CD4-positive, alpha-beta memory T cell (primary cell): ENCODE results near the gene B3GALNT2. TPM values are rescaled to one million over a fixed set of nuclear protein-coding genes. Genes with fewer than 3 reads are reported as not detected.

ENCODE experiments used
- CTCF ChIA-PET: fragments of 350-600 bp; sonication (Branson Sonifier 250); formaldehyde crosslinking; loops from one replicate; lab custom pipeline; 2021; ENCODE audit warnings: inconsistent platforms; ENCODE audit not compliant: partially characterized antibody; lab: Charles Lee
- POLR2A ChIA-PET: fragments of 350-600 bp; sonication (Branson Sonifier 250); formaldehyde crosslinking; loops from one replicate; lab custom pipeline; 2021; ENCODE audit not compliant: partially characterized antibody; lab: Charles Lee
- DNase-seq, 5 donors: peaks; one replicate each; pipeline versions ENCODE4 v3.0.0 to v3.0.0-alpha.2; 2020 to 2022; ENCODE audit warnings: mixed read lengths in 1 of 5
- H3K27ac ChIP-seq: one replicate; pipeline ENCODE4 v1.7.0; 2013; ENCODE audit warnings: low read depth, low read length
- H3K27me3 ChIP-seq: 2 replicates; pipeline ENCODE4 v1.7.0; 2013; ENCODE audit warnings: mild to moderate bottlenecking, low read length, moderate library complexity; ENCODE audit not compliant: insufficient read depth
- H3K36me3 ChIP-seq: 2 replicates; pipeline ENCODE4 v1.7.0; 2013; ENCODE audit warnings: mild to moderate bottlenecking, low read length, moderate library complexity; ENCODE audit not compliant: insufficient read depth
- H3K4me1 ChIP-seq: 2 replicates; pipeline ENCODE4 v1.7.0; 2013; ENCODE audit warnings: mild to moderate bottlenecking, low read length, moderate library complexity; ENCODE audit not compliant: insufficient read depth
- H3K4me3 ChIP-seq, 2 donors: one replicate each; pipeline ENCODE4 v1.7.0; 2013; ENCODE audit warnings: low read length in 2 of 2, mild to moderate bottlenecking in 1 of 2
- H3K9me3 ChIP-seq, 2 donors: one replicate each; pipeline ENCODE4 v1.7.0; 2013; ENCODE audit warnings: low read length in 2 of 2, control low read depth in 1 of 2; ENCODE audit not compliant: control insufficient read depth in 1 of 2
- H3K27ac Mint-ChIP-seq, 7 donors: one replicate each; pipeline ENCODE4 v1.8.0; 2020 to 2021; ENCODE audit warnings: mixed read lengths in 7 of 7, mild to moderate bottlenecking in 6 of 7, inconsistent platforms in 3 of 7, moderate library complexity in 3 of 7
- H3K27me3 Mint-ChIP-seq, 2 donors: one replicate each; pipeline ENCODE4 v1.8.0; 2020 to 2021; ENCODE audit warnings: mixed read lengths in 2 of 2
- H3K36me3 Mint-ChIP-seq, 2 donors: one replicate each; pipeline ENCODE4 v1.8.0; 2020 to 2021; ENCODE audit warnings: mixed read lengths in 2 of 2, inconsistent platforms in 1 of 2, mild to moderate bottlenecking in 1 of 2
- H3K4me1 Mint-ChIP-seq, 4 donors: one replicate each; pipeline ENCODE4 v1.8.0; 2020 to 2021; ENCODE audit warnings: mixed read lengths in 4 of 4, mild to moderate bottlenecking in 1 of 4
- H3K4me3 Mint-ChIP-seq, 8 donors: one replicate each; pipeline ENCODE4 v1.8.0; 2020 to 2021; ENCODE audit warnings: mixed read lengths in 8 of 8, mild to moderate bottlenecking in 7 of 8, moderate library complexity in 6 of 8, inconsistent platforms in 3 of 8
- H3K9me3 Mint-ChIP-seq, 8 donors: one replicate each; pipeline ENCODE4 v1.8.0; 2020 to 2021; ENCODE audit warnings: mixed read lengths in 8 of 8, mild to moderate bottlenecking in 5 of 8, inconsistent platforms in 3 of 8, moderate library complexity in 1 of 8
- intact Hi-C: fragments of 100-400 bp; cut with micrococcal nuclease; formaldehyde crosslinking; loops from one replicate; pipeline ENCODE4 v1.15.1; 2023
- polyA plus RNA-seq, 2 donors: library from polyadenylated mRNA; unstranded; fragments of 300-500 nt; fragmentation: Illumina TruSeq; gene quantifications; one replicate each; pipeline ENCODE4 v1.2.3, GENCODE V29; 2021
- total RNA-seq, 2 experiments: library from RNA; stranded (reverse); gene quantifications; one replicate each; pipeline ENCODE4 v1.2.3, GENCODE V29; 2021

The B3GALNT2 gene
- total and polyA plus RNA-seq, 4 experiments from 2014 or later, result 6.3 to 12.1 (median 9.1) TPM

GRCh38 chr1:235513495-235514366 is 9.5 kb upstream of the B3GALNT2 start:
- Mint-ChIP-seq H3K36me3 (no peaks in the 10 kb centered on the region), H3K27me3 (peaks cover 4 to 6% of the 10 kb centered on the region in 2 donors), H3K27ac (peak overlapping the region in 1 of 7 donors; percentile 30), H3K9me3 (no peaks in the 10 kb centered on the region), H3K4me1 (peaks cover 0 to 1% (median 0%) of the 10 kb centered on the region in 4 donors), H3K4me3 (no peak overlapping the region)
- no peak overlapping the region for H3K27ac ChIP-seq
- H3K4me1 ChIP-seq, result no peaks in the 10 kb centered on the region
- no peak overlapping the region for H3K4me3 ChIP-seq
- no peaks in the 10 kb centered on the region for H3K36me3 ChIP-seq
- intact Hi-C loops, result loop anchor here (1.0 kb wide), 2 partner anchors 270 to 458 kb away; no protein-coding TSS in a partner anchor
- ChIA-PET POLR2A (interaction anchor here (1.0 to 1.4 kb wide), 2 partner anchors 9 to 270 kb away, joined by 4 to 5 read pairs; no protein-coding TSS in a partner anchor), CTCF (interaction anchor here (0.6 to 2.9 kb wide), 24 partner anchors 9 to 462 kb away, joined by 3 to 41 read pairs (median 4); partner anchors contain the start of gene B3GALNT2)
- H3K27me3 ChIP-seq, result no peaks in the 10 kb centered on the region
- H3K9me3 ChIP-seq, result no peaks in the 10 kb centered on the region
- peak; percentile 47 to 68 (median 63) for DNase-seq

- no peak overlapping the region for H3K27ac ChIP-seq
- no peaks in the 10 kb centered on the region for H3K9me3 ChIP-seq
- H3K36me3 ChIP-seq, result no peaks in the 10 kb centered on the region
- H3K4me1 Mint-ChIP-seq, result peaks cover 0 to 1% (median 0%) of the 10 kb centered on the region in 4 donors
- intact Hi-C loops, result no loop called here
- H3K27ac Mint-ChIP-seq, result peak overlapping the region in 1 of 7 donors; percentile 10
- CTCF ChIA-PET, result interaction anchor here (0.8 to 1.5 kb wide), 3 partner anchors 271 to 460 kb away, joined by 4 to 6 read pairs (median 5); no protein-coding TSS in a partner anchor
- H3K27me3 Mint-ChIP-seq, result peaks cover 4 to 6% of the 10 kb centered on the region in 2 donors
- no peaks in the 10 kb centered on the region for H3K27me3 ChIP-seq
- no peaks in the 10 kb centered on the region for H3K36me3 Mint-ChIP-seq
- no peaks in the 10 kb centered on the region for H3K4me1 ChIP-seq
- no peaks in the 10 kb centered on the region for H3K9me3 Mint-ChIP-seq
- POLR2A ChIA-PET, result no interaction called here
- H3K4me3 Mint-ChIP-seq, result no peak overlapping the region
- no peak overlapping the region for H3K4me3 ChIP-seq
- DNase-seq, result no peak
Measured at GRCh38 chr1:235511470-235512240, 7.4 kb upstream of the B3GALNT2 start.

- Histone ChIP-seq H3K4me3 (no peak overlapping the region), H3K4me1 (peaks cover 3% of the 10 kb centered on the region), H3K27ac (no peak overlapping the region), H3K36me3 (no peaks in the 10 kb centered on the region), H3K9me3 (no peaks in the 10 kb centered on the region), H3K27me3 (no peaks in the 10 kb centered on the region)
- Mint-ChIP-seq H3K27ac (no peak overlapping the region), H3K4me1 (peaks cover 0 to 6% (median 5%) of the 10 kb centered on the region in 4 donors), H3K36me3 (no peaks in the 10 kb centered on the region), H3K27me3 (peaks cover 4 to 6% of the 10 kb centered on the region in 2 donors), H3K4me3 (no peak overlapping the region), H3K9me3 (no peaks in the 10 kb centered on the region)
- CTCF ChIA-PET, result interaction anchor here (1.4 kb wide), 1 partner anchor 272 kb away, joined by 3 read pairs; no protein-coding TSS in a partner anchor
- intact Hi-C loops, result no loop called here
- DNase-seq, result no peak
- POLR2A ChIA-PET, result no interaction called here
Measured at GRCh38 chr1:235510823-235511222, 6.6 kb upstream of the B3GALNT2 start.

- Mint-ChIP-seq H3K27me3 (peaks cover 3% of the 10 kb centered on the region in 2 donors), H3K36me3 (peaks cover 0 to 14% of the 10 kb centered on the region in 2 donors), H3K27ac (no peak overlapping the region), H3K4me3 (no peak overlapping the region), H3K4me1 (peaks cover 9 to 27% (median 14%) of the 10 kb centered on the region in 4 donors), H3K9me3 (no peaks in the 10 kb centered on the region)
- ChIA-PET POLR2A (interaction anchor here (0.6 kb wide), 1 partner anchor 96 kb away, joined by 3 read pairs; no protein-coding TSS in a partner anchor), CTCF (no interaction called here)
- Histone ChIP-seq H3K36me3 (no peaks in the 10 kb centered on the region), H3K4me3 (no peak overlapping the region), H3K27ac (no peak overlapping the region), H3K9me3 (no peaks in the 10 kb centered on the region), H3K27me3 (no peaks in the 10 kb centered on the region), H3K4me1 (peaks cover 13% of the 10 kb centered on the region)
- DNase-seq, result no peak
- intact Hi-C loops, result no loop called here
Measured at GRCh38 chr1:235507623-235508022, 3.4 kb upstream of the B3GALNT2 start.

- Histone ChIP-seq H3K4me1 (peaks cover 20% of the 10 kb centered on the region), H3K27ac (peak overlapping the region; percentile 85), H3K36me3 (no peaks in the 10 kb centered on the region), H3K27me3 (no peaks in the 10 kb centered on the region), H3K4me3 (peak overlapping the region; percentile 74), H3K9me3 (no peaks in the 10 kb centered on the region)
- DNase-seq, result peak; percentile 97 to 99 (median 98)
- Mint-ChIP-seq H3K4me3 (peak overlapping the region; percentile 92 to 98 (median 96)), H3K36me3 (peaks cover 0 to 14% of the 10 kb centered on the region in 2 donors), H3K4me1 (peaks cover 12 to 32% (median 19%) of the 10 kb centered on the region in 4 donors), H3K27ac (peak overlapping the region; percentile 97 to 100 (median 98)), H3K27me3 (peaks cover 0 to 1% of the 10 kb centered on the region in 2 donors), H3K9me3 (no peaks in the 10 kb centered on the region)
- CTCF ChIA-PET, result interaction anchor here (0.6 to 2.1 kb wide), 24 partner anchors 9 to 1119 kb away, joined by 3 to 17 read pairs (median 4); no protein-coding TSS in a partner anchor
- intact Hi-C loops, result loop anchor here (1.0 to 5.0 kb wide), 7 partner anchors 138 to 1100 kb away; partner anchors contain the start of genes ARID4B, GGPS1, HEATR1 and LYST
- POLR2A ChIA-PET, result interaction anchor here (0.5 to 3.0 kb wide), 28 partner anchors 9 to 1131 kb away, joined by 3 to 14 read pairs (median 4); partner anchors contain the start of genes ARID4B, COA6, GGPS1 and GNG4
Measured at GRCh38 chr1:235504494-235505222, 406 bp upstream of the B3GALNT2 start.
